Loucy (cell line): ENCODE data around the gene LRTM1.

ENCODE experiments used
- H2AFZ ChIP-seq: fragments of 200-600 bp; sonication (generic); 2 replicates; pipeline ENCODE4 v1.6.0; 2016; ENCODE audit warnings: antibody characterized with exemption, mild to moderate bottlenecking, low read length, moderate library complexity
- H3F3A ChIP-seq: fragments of 200-600 bp; 2 replicates; pipeline ENCODE4 v1.6.0; 2016; ENCODE audit warnings: antibody characterized with exemption, low read depth, mild to moderate bottlenecking
- H3K27me3 ChIP-seq: fragments of 200-600 bp; sonication (generic); 2 replicates; pipeline ENCODE4 v1.6.1; 2014; ENCODE audit warnings: low read length, mild to moderate bottlenecking; ENCODE audit not compliant: insufficient read depth, poor library complexity, severe bottlenecking
- H3K36me3 ChIP-seq: fragments of 200-600 bp; sonication (generic); 2 replicates; pipeline ENCODE4 v1.6.1; 2016; ENCODE audit warnings: low read length; ENCODE audit not compliant: insufficient read depth
- H3K4me1 ChIP-seq: fragments of 200-600 bp; sonication (generic); 2 replicates; pipeline ENCODE4 v1.5.1; 2014; ENCODE audit warnings: low read length, mild to moderate bottlenecking; ENCODE audit not compliant: insufficient read depth, poor library complexity, severe bottlenecking
- H3K4me2 ChIP-seq: fragments of 200-600 bp; sonication (generic); 2 replicates; pipeline ENCODE4 v1.6.0; 2014; ENCODE audit warnings: antibody characterized with exemption, low read length, low read depth, mild to moderate bottlenecking; ENCODE audit not compliant: poor library complexity, severe bottlenecking
- H3K4me3 ChIP-seq: fragments of 200-600 bp; sonication (generic); 2 replicates; pipeline ENCODE4 v1.5.1; 2014; ENCODE audit warnings: low read length, mild to moderate bottlenecking, mixed read lengths; ENCODE audit not compliant: poor library complexity, severe bottlenecking
- H3K79me2 ChIP-seq: fragments of 200-600 bp; sonication (generic); 2 replicates; pipeline ENCODE4 v1.6.1; 2014; ENCODE audit warnings: low read length; ENCODE audit not compliant: insufficient read depth
- H3K9ac ChIP-seq: fragments of 200-600 bp; sonication (generic); 2 replicates; pipeline ENCODE4 v1.6.0; 2014; ENCODE audit warnings: mild to moderate bottlenecking, low read depth, low read length, moderate library complexity; ENCODE audit not compliant: poor library complexity, severe bottlenecking
- H3K9me2 ChIP-seq: fragments of 200-600 bp; sonication (generic); replicated peaks from 2 replicates; pipeline ENCODE4 v1.6.1; 2016; ENCODE audit warnings: low read depth, low read length, mixed read lengths
- H3K9me3 ChIP-seq: fragments of 200-600 bp; sonication (generic); 2 replicates; pipeline ENCODE4 v1.6.1; 2014; ENCODE audit warnings: mild to moderate bottlenecking, antibody characterized with exemption, low read length, low read depth; ENCODE audit not compliant: insufficient read depth
- H4K20me1 ChIP-seq: fragments of 200-600 bp; sonication (generic); 2 replicates; pipeline ENCODE4 v1.6.0; 2014; ENCODE audit warnings: antibody characterized with exemption, low read length, mild to moderate bottlenecking; ENCODE audit not compliant: insufficient read depth, poor library complexity, severe bottlenecking
- EZH2phosphoT487 ChIP-seq: fragments of 200-600 bp; IDR thresholded peaks from 2 replicates; pipeline ENCODE4 v1.6.1; 2018; ENCODE audit warnings: antibody characterized with exemption, mild to moderate bottlenecking, moderate library complexity, borderline replicate concordance
- TF ChIP-seq, protein P1 (sequence below): fragments of 200-600 bp; sonication (generic); conservative IDR thresholded peaks from 2 replicates; pipeline ENCODE4 v1.5.1; 2014; ENCODE audit warnings: mild to moderate bottlenecking, antibody characterized with exemption, low read length

LRTM1 gene

DNA sequence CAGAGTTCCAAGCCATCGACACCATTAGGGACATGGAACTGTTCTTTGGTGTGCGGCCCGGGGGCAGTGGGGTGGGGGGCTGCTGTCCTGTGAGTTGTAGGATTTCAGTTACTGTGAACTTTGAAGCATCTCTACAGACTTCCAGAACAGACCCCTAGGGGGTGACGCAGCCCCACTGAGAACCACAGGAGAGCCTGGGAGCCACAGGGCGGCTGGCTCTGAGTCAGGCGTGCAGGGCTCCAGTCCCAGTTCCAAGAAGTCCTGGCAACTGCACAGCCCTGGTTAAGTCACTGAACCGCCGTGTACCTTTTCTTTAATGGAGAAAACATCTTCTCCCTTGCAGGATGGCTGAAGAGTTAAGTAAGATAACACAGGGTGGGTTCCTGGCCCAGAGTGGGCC, 23.5 kb upstream of the LRTM1 start:
- H3K9ac ChIP-seq = no peak overlapping the region
- peaks cover 5% of the 10 kb centered on the region for H3K4me1 ChIP-seq
- no peak overlapping the region for H2AFZ ChIP-seq
- TF ChIP-seq EZH2phosphoT487 = no peak
- TF ChIP-seq, protein P1, sequence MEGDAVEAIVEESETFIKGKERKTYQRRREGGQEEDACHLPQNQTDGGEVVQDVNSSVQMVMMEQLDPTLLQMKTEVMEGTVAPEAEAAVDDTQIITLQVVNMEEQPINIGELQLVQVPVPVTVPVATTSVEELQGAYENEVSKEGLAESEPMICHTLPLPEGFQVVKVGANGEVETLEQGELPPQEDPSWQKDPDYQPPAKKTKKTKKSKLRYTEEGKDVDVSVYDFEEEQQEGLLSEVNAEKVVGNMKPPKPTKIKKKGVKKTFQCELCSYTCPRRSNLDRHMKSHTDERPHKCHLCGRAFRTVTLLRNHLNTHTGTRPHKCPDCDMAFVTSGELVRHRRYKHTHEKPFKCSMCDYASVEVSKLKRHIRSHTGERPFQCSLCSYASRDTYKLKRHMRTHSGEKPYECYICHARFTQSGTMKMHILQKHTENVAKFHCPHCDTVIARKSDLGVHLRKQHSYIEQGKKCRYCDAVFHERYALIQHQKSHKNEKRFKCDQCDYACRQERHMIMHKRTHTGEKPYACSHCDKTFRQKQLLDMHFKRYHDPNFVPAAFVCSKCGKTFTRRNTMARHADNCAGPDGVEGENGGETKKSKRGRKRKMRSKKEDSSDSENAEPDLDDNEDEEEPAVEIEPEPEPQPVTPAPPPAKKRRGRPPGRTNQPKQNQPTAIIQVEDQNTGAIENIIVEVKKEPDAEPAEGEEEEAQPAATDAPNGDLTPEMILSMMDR = peak; percentile 76
- no peak overlapping the region for H3K4me2 ChIP-seq
- H3F3A ChIP-seq = no peaks in the 10 kb centered on the region
- H3K79me2 ChIP-seq = no peaks in the 10 kb centered on the region
- H3K36me3 ChIP-seq = no peaks in the 10 kb centered on the region
- H3K4me3 ChIP-seq = no peak overlapping the region
- no peaks in the 10 kb centered on the region for H3K27me3 ChIP-seq
- no peaks in the 10 kb centered on the region for H4K20me1 ChIP-seq
- H3K9me3 ChIP-seq = no peaks in the 10 kb centered on the region
- no peaks in the 10 kb centered on the region for H3K9me2 ChIP-seq

DNA sequence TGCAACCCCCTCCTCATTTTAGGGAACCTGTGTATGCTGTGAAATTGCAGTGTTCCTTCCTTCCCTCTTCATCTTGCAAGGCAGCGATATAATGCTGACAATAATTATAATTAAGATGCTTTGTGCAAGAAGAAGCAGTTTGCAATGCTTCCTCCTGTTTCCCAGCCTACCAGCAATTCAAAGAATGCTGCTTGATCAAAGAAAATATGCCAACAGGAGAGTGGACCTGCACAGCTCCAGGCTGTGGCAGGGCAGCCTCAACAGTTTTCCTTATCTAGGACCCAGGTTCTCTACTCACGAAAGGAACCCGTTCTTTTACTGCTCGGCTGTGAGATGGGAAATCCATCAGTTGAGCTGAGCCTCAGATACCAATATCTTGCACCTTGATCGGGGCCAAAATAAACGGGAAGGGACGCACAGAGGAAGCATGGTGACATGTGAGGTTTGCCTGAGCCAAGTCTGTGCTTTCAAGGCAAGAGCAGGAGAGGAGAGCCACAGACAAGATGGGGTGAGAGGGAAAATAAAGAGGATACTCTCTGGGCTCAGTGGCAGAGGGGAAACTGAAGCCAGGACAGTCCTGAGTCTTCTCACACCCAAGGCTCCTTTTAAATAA, 22.6 kb upstream of the LRTM1 start:
- H3K36me3 ChIP-seq = no peaks in the 10 kb centered on the region
- no peak overlapping the region for H3K4me3 ChIP-seq
- no peaks in the 10 kb centered on the region for H3K9me3 ChIP-seq
- no peak overlapping the region for H2AFZ ChIP-seq
- no peaks in the 10 kb centered on the region for H3F3A ChIP-seq
- H3K9me2 ChIP-seq = no peaks in the 10 kb centered on the region
- H3K4me1 ChIP-seq = no peaks in the 10 kb centered on the region
- H3K4me2 ChIP-seq = no peak overlapping the region
- TF ChIP-seq, protein P1 = no peak
- no peak for TF ChIP-seq EZH2phosphoT487
- H3K27me3 ChIP-seq = no peaks in the 10 kb centered on the region
- H3K9ac ChIP-seq = no peak overlapping the region
- H4K20me1 ChIP-seq = no peaks in the 10 kb centered on the region
- no peaks in the 10 kb centered on the region for H3K79me2 ChIP-seq

DNA sequence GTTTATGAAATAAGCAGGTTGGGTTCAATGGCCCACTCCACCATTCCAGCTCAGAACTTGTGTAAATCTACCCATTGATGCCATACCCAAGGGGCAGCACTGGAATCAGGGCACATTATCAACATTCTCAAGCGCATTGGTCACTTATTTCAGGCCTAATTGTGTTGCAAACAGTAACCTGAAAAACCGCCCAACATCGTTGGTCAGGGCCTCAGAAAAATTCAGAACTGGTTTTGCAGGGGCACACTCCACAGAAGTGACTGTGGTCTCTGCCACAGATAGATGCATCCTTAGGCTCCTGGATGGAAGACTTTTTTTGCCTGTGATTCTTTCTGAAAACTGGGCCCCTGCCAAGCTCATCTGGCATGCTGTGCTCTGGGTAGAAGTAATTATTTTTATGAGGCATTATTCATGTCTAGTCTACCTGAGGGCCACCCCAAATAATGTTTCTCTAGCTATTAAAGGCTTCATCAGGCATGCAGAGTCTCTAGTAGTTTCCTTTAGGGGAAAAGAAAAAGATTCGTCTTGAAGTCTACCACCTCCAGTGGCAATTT, 21.7 kb upstream of the LRTM1 start:
- Histone ChIP-seq H3K9me2 (no peaks in the 10 kb centered on the region), H3F3A (no peaks in the 10 kb centered on the region), H3K4me3 (no peak overlapping the region), H3K36me3 (no peaks in the 10 kb centered on the region), H3K4me2 (no peak overlapping the region), H3K9ac (no peak overlapping the region), H3K4me1 (no peaks in the 10 kb centered on the region), H3K79me2 (no peaks in the 10 kb centered on the region), H2AFZ (no peak overlapping the region), H4K20me1 (no peaks in the 10 kb centered on the region), H3K27me3 (no peaks in the 10 kb centered on the region), H3K9me3 (no peaks in the 10 kb centered on the region)
- no peak for TF ChIP-seq EZH2phosphoT487
